HG03565 (cell line): Measurements from ENCODE around the gene COG5.

Experiments
- ATAC-seq: cut with Tn5 transposase; IDR thresholded peaks from one replicate; pipeline ENCODE4 v1.9.1; 2021; ENCODE audit warnings: mild to moderate bottlenecking, moderate library complexity; ENCODE audit not compliant: unreplicated experiment

The COG5 gene

DNA sequence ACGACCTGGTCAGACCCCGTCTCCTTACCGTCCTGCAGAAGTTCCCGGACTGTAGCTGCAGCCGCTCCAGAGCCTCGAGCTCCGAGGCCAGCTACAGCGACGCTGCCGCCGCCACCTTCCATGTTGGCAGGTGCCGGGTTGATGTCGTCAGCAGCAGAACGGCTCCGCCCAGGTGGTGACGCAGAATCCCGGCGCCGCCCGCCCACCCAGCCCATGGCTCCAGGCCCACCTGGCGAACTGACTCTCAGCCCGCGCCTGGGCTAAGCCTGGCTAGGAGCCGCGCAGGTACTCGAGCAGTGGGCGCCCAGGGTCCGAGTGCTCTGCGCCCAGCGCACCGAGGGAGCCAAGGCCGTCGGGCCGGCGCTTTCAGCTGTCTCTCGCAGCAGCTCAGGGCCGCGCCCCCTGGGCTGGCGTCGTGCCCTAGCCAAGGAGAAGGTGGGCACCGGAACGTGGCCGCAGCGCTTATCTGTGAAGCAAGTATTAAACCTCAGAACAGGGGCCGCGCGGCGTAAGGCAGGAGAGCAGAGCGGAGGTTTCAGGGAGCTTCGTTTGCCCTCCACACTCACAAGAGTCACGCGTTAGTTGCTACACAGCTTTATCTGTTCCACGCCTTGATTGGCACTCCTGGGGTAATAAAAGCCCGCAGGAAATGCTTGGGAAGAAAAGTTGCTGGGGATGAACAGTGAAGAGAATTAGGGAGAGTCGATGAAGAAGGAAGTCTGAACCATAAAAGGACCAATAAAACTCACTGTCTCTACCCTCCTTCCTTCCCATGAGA lies at the start of gene COG5, which contains the start of gene DUS4L:
TSS of gene COG5 (minus strand) at position 146 of the 778 bp plus-strand sequence. CDS start at position 122, 24 bp downstream.
TSS of gene DUS4L (plus strand) at position 197 of the 778 bp plus-strand sequence. CDS start 3,100 bp downstream, outside the sequence.
- ATAC-seq, result peak; percentile 90

DNA sequence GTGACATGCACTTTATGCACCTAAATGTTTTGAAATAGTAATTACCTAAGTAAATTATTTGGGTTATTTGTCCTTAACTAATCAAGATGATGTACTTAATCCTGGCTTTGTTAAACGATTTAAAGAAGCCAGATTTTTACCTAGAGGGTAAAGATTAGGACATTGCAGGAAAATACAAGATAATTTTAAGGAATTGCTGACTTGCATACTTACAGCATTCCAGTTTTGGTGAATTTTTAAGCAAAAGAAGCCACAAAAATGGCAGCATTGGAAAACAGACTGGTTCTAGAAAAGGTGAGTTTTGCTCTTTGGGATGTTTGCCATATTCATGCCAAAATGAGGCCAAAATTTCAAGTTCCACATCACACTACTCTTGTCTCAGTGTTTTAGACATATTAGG lies 49.7 kb upstream of the COG5 start:
- no peak for ATAC-seq

- ATAC-seq, result no peak
Measured at GRCh38 chr7:107610323-107610722, 46.6 kb upstream of the COG5 start.

GRCh38 chr7:107609811-107610261 lies 46.1 kb upstream of the COG5 start:
- no peak for ATAC-seq

- no peak for ATAC-seq
Measured at GRCh38 chr7:107606303-107606702, 42.6 kb upstream of the COG5 start.

- no peak for ATAC-seq
Measured at GRCh38 chr7:107605218-107605815, 41.6 kb upstream of the COG5 start.

DNA sequence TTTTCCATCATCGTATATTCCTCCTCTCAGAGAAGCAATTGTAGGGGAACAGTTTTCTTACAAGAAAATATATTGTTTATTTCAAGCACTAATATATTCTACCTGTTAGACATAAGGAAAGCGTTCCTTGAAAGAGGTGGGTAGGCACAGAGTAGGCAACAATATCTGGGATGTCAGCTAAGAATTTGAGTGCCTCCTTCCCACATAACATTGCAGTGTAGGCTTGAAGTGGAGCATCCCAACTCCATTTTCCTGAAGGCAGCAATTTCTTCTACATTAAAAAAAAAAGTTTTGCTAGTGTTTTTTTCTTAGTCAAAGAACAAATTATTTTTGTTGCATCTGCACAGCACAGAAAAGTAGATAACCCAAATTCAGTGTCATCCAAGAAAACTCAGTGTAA lies 37.1 kb upstream of the COG5 start:
- ATAC-seq, result no peak

- ATAC-seq, result no peak
Measured at GRCh38 chr7:107599262-107599661, 35.5 kb upstream of the COG5 start.

DNA sequence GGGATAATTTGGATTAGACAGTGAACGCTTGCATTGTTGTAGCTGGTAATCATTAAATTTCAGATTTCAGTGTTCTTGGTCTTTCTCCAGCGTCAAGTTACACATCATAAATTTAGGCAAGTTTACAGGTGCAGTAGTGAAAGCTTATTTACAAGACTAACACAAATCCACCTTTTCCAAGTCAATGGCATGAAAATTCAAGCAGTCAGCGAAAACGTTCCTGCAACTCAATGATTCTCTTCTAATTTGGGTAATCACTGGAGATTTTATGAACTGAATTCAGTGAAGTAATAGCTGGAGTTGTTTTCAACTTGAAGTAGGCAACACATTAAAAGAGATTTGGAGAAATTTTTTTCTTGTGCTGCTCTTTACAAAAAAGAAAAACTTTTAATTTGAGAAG lies 34.2 kb upstream of the COG5 start:
- no peak for ATAC-seq

- no peak for ATAC-seq
Measured at GRCh38 chr7:107597582-107597916, 33.8 kb upstream of the COG5 start.

DNA sequence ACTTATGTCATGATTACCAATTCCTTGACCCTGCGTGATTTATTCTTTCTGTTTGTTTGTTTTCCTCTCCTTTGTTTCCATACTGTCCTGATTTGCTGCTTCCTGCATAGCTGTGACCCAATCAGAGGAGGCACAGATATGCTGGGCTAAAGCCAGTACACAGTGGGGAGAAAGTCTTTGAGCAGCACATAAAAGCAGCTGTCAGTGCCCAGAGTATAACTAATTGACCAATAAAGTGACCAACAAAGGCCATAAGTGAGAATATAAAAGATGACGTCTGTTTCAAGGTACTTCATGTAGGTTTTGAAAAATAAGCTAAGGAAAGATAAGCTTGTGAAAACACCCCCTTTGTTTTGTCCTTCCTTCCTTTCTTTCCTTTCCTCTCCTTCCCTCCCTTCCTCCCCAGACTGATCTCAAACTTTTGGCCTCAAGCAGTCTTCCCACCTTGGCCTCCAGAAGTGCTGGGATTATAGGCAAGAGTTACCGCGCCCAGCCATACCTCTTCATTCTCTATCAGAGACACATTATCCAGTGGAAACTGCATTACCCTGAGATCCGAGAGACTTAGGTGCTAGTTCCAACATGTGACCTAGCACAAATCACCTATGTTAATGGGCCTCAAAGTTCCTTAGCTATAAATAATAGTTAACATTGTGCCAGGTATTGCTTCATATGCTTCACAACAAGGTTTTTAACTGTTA lies 33.3 kb upstream of the COG5 start:
- ATAC-seq, result no peak

DNA sequence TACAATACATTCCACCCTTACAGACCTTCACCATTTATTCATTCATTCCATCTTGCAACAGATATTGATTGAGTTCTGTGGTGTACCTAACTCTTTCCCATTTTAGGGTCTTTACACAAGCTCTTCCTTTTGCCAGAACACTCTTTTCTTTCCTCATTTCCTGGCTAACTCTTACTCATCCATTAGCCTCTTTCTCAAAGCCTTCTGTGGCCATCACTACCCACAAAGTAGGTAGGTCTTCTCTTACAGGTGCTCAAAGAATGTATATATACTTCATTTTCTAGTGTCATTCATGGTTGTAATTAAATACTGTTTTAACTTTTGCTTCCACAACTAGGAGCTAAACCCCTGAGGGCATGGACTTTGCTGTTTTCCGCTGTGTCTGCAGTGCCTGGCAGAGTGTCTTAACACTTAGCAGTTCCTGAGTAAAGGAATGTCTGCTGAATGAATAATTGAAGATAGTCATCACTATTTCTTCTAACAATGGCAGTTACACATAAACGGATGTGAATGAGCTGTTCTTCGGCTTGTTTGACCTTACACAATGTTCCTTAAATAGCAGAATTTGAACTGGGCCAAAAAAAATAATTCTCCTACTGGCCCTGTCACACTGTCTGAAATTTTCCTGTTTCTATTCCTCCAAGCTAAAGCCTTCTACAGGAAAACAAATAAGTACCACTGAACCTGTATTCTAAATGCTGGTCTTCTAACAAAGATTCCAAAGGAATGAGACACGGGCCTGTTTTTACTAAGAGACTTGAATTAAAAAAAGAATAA lies 31.4 kb upstream of the COG5 start:
- no peak for ATAC-seq

GRCh38 chr7:107593025-107593410 lies 29.3 kb upstream of the COG5 start:
- ATAC-seq, result no peak

GRCh38 chr7:107592361-107593024 lies 28.8 kb upstream of the COG5 start:
- ATAC-seq, result no peak

DNA sequence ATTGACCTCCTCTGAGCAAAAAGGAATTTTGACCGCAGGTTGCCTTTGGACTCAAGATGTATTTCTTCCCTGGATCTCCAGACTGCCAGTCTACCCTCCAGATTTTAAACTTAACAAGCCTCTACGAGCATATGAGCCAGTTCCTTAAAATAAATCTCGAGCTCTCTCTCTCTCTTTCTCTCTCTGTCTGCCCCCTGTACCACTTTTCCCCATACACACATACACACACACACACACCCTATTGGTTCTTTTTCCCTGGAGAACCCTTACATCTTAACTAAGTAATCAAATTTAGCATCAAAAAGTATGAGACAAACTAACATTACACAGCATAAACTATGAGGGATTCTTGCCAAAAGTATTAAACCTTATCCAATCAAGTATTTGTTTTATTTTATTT lies 27.7 kb upstream of the COG5 start:
- ATAC-seq, result no peak

- no peak for ATAC-seq
Measured at GRCh38 chr7:107588529-107589130, 24.9 kb upstream of the COG5 start.

- no peak for ATAC-seq
Measured at GRCh38 chr7:107584716-107585115, 21.0 kb upstream of the COG5 start.

DNA sequence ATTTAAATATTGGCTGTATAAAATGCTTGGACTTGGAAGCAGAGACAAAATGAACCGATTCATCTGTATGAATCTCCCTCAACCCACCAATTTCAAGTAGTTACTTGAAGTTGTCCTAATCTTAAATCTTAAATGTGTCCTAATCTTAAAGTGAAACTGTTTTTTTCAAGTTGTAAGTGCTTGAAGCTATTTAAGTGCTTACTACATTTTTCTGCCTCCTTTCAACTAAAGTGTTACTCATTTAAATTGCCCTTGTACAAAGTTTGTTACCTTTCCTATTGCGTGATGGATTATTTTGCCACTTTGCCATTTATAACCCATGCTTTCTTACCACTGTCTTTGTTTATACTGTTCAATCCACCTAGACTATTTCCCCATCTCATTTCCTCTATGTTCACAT lies 19.2 kb upstream of the COG5 start:
- no peak for ATAC-seq

GRCh38 chr7:107581387-107582013 lies 17.8 kb upstream of the COG5 start:
- ATAC-seq, result no peak
